ENCODE results near the gene TNFRSF19.

TNFRSF19 gene

GRCh38 chr13:23714672-23715071, 144.5 kb downstream of the TNFRSF19 start:
- Mint-ChIP-seq H3K4me1 (ENCODE audit: low read depth) (peaks cover 15% of the 10 kb centered on the region), H3K4me3 (no peak overlapping the region)

GRCh38 chr13:23715092-23715761, 145.0 kb downstream of the TNFRSF19 start:
- Mint-ChIP-seq H3K9me3 (no peaks in the 10 kb centered on the region), H3K4me1 (ENCODE audit: low read depth) (peaks cover 15% of the 10 kb centered on the region), H3K4me3 (no peak overlapping the region), H3K27ac (no peak overlapping the region), H3K27me3 (ENCODE audit: low read depth) (peaks cover 24% of the 10 kb centered on the region), H3K36me3 (ENCODE audit: low read depth) (no peaks in the 10 kb centered on the region)
- no peak for DNase-seq (ENCODE audit: low spot score)

More at GRCh38 chr13:23714672-23715071, 144.5 kb downstream of the TNFRSF19 start:
- H3K36me3 Mint-ChIP-seq (ENCODE audit: low read depth) = no peaks in the 10 kb centered on the region
- H3K9me3 Mint-ChIP-seq = no peaks in the 10 kb centered on the region
- DNase-seq (ENCODE audit: low spot score) = no peak
- peaks cover 24% of the 10 kb centered on the region for H3K27me3 Mint-ChIP-seq (ENCODE audit: low read depth)
- no peak overlapping the region for H3K27ac Mint-ChIP-seq

GRCh38 chr13:23715762-23716235, 145.6 kb downstream of the TNFRSF19 start:
- H3K4me3 Mint-ChIP-seq = no peak overlapping the region
- H3K27me3 Mint-ChIP-seq (ENCODE audit: low read depth) = peaks cover 24% of the 10 kb centered on the region
- no peaks in the 10 kb centered on the region for H3K36me3 Mint-ChIP-seq (ENCODE audit: low read depth)
- H3K27ac Mint-ChIP-seq = no peak overlapping the region
- DNase-seq (ENCODE audit: low spot score) = no peak
- no peaks in the 10 kb centered on the region for H3K9me3 Mint-ChIP-seq
- H3K4me1 Mint-ChIP-seq (ENCODE audit: low read depth) = peaks cover 15% of the 10 kb centered on the region

- Mint-ChIP-seq H3K27ac (no peak overlapping the region), H3K4me1 (ENCODE audit: low read depth) (peaks cover 15% of the 10 kb centered on the region), H3K9me3 (no peaks in the 10 kb centered on the region), H3K36me3 (ENCODE audit: low read depth) (no peaks in the 10 kb centered on the region), H3K27me3 (ENCODE audit: low read depth) (peaks cover 24% of the 10 kb centered on the region), H3K4me3 (no peak overlapping the region)
- no peak for DNase-seq (ENCODE audit: low spot score)
Observed at GRCh38 chr13:23716401-23716800, 146.2 kb downstream of the TNFRSF19 start.

- Mint-ChIP-seq H3K27me3 (ENCODE audit: low read depth) (peaks cover 10% of the 10 kb centered on the region), H3K27ac (no peak overlapping the region), H3K36me3 (ENCODE audit: low read depth) (no peaks in the 10 kb centered on the region), H3K9me3 (no peaks in the 10 kb centered on the region), H3K4me1 (ENCODE audit: low read depth) (peaks cover 15% of the 10 kb centered on the region), H3K4me3 (no peak overlapping the region)
- DNase-seq (ENCODE audit: low spot score) = no peak
Observed at GRCh38 chr13:23718996-23719395, 148.8 kb downstream of the TNFRSF19 start.

DNA sequence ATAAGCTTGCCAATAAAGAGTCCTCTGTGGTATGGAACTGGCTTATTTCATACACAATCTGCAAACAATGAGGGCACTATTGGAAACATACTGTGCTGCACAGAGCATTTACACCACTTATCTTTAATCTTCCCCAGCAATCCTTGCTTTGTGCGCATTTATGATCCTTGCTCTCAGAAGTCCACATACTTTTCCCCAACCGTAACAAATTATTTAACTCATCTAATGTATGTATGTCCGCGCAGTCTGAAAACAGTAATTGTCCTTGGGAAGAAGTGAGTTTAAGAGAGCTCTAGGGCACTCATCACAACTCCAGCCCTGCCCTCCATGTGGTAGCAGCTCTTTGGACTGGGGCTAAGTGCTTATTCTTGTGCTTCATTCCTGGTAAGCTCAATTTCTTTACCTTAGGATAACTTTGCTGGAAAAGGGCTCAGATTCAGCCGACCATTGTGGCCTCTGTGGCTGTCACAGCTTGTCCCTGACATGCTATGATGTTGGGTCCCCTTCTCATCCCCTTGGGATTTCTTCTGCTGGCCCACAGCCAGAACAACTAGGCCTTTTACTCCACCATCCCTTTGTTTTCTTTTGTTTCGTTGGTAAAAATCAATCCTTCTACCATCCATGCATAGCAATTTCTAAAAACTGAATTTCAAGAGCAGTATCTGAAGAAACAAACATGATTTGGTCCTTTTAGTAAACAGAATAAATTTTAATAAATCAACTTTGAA, 152.7 kb downstream of the TNFRSF19 start:
- Mint-ChIP-seq H3K4me3 (no peak overlapping the region), H3K27me3 (ENCODE audit: low read depth) (peaks cover 2% of the 10 kb centered on the region), H3K4me1 (ENCODE audit: low read depth) (peaks cover 13% of the 10 kb centered on the region), H3K9me3 (no peaks in the 10 kb centered on the region), H3K36me3 (ENCODE audit: low read depth) (no peaks in the 10 kb centered on the region), H3K27ac (no peak overlapping the region)
- no peak for DNase-seq (ENCODE audit: low spot score)

- Mint-ChIP-seq H3K4me1 (ENCODE audit: low read depth) (peaks cover 10% of the 10 kb centered on the region), H3K9me3 (no peaks in the 10 kb centered on the region)
- DNase-seq (ENCODE audit: low spot score) = no peak
Observed at GRCh38 chr13:23723471-23723870, 153.3 kb downstream of the TNFRSF19 start.

GRCh38 chr13:23724196-23724970, 154.2 kb downstream of the TNFRSF19 start:
- DNase-seq (ENCODE audit: low spot score) = no peak
- H3K27me3 Mint-ChIP-seq (ENCODE audit: low read depth) = no peaks in the 10 kb centered on the region
- H3K9me3 Mint-ChIP-seq = no peaks in the 10 kb centered on the region
- H3K27ac Mint-ChIP-seq = no peak overlapping the region
- no peaks in the 10 kb centered on the region for H3K36me3 Mint-ChIP-seq (ENCODE audit: low read depth)
- H3K4me3 Mint-ChIP-seq = no peak overlapping the region
- peaks cover under 1% of the 10 kb centered on the region for H3K4me1 Mint-ChIP-seq (ENCODE audit: low read depth)

More at GRCh38 chr13:23723471-23723870, 153.3 kb downstream of the TNFRSF19 start:
- Mint-ChIP-seq H3K4me3 (no peak overlapping the region), H3K27me3 (ENCODE audit: low read depth) (no peaks in the 10 kb centered on the region), H3K27ac (no peak overlapping the region), H3K36me3 (ENCODE audit: low read depth) (no peaks in the 10 kb centered on the region)

Measured in T-helper 2 cell treated with Interferon-gamma antibody and Interleukin-4, amounts not matched to agents 5 μg/mL and 100 μg/mL, for 36 hours (primary cell).